SK-N-SH treated with all-trans-retinoic acid at 6 μM for 48 hours (cell line): ENCODE data around the gene OR6X1.

ENCODE experiments used
- ARNTL ChIP-seq: fragments of 450-650 bp; formaldehyde crosslinking; IDR thresholded peaks from 2 replicates; pipeline ENCODE4 v1.5.0; 2020; ENCODE audit warnings: low read depth, mild to moderate bottlenecking, moderate library complexity, borderline replicate concordance
- BACH2 ChIP-seq: fragments of 250-450 bp; sonication (Bioruptor Pico); IDR thresholded peaks from 2 replicates; pipeline ENCODE4 v1.9.0; 2021; ENCODE audit warnings: mild to moderate bottlenecking, borderline replicate concordance
- CREB5 ChIP-seq: fragments of 250-450 bp; sonication (Bioruptor Pico); IDR thresholded peaks from 2 replicates; pipeline ENCODE4 v1.5.1; 2020; ENCODE audit warnings: low read depth, mild to moderate bottlenecking, moderate library complexity
- CSDC2 ChIP-seq: fragments of 250-450 bp; sonication (Bioruptor Pico); IDR thresholded peaks from 2 replicates; pipeline ENCODE4 v1.5.0; 2020; ENCODE audit warnings: mild to moderate bottlenecking, moderate library complexity
- CSRNP3 ChIP-seq: fragments of 250-450 bp; sonication (Bioruptor Pico); IDR thresholded peaks from 2 replicates; pipeline ENCODE4 v1.5.1; 2021; ENCODE audit warnings: mild to moderate bottlenecking, moderate library complexity
- ESRRG ChIP-seq: fragments of 250-450 bp; sonication (Bioruptor Pico); IDR thresholded peaks from 2 replicates; pipeline ENCODE4 v1.6.1; 2021; ENCODE audit warnings: mild to moderate bottlenecking
- GLIS3 ChIP-seq: fragments of 250-450 bp; sonication (Bioruptor Pico); IDR thresholded peaks from 2 replicates; pipeline ENCODE4 v1.5.0; 2020; ENCODE audit warnings: mild to moderate bottlenecking, moderate library complexity
- OSR1 ChIP-seq: fragments of 250-450 bp; sonication (Bioruptor Pico); IDR thresholded peaks from 2 replicates; pipeline ENCODE4 v1.8.0; 2022; ENCODE audit warnings: moderate library complexity, mild to moderate bottlenecking, inconsistent platforms
- PPARA ChIP-seq: fragments of 250-450 bp; sonication (Bioruptor Pico); IDR thresholded peaks from 2 replicates; pipeline ENCODE4 v1.5.0; 2020; ENCODE audit warnings: mild to moderate bottlenecking, borderline replicate concordance
- RARB ChIP-seq: fragments of 250-450 bp; sonication (Bioruptor Pico); IDR thresholded peaks from 2 replicates; pipeline ENCODE4 v1.8.0; 2021; ENCODE audit warnings: mild to moderate bottlenecking, moderate library complexity
- TSHZ2 ChIP-seq: fragments of 250-450 bp; sonication (Bioruptor Pico); IDR thresholded peaks from 2 replicates; pipeline ENCODE4 v1.5.0; 2020; ENCODE audit warnings: mild to moderate bottlenecking, moderate library complexity
- ZFP3 ChIP-seq: fragments of 250-450 bp; sonication (Bioruptor Pico); IDR thresholded peaks from 2 replicates; pipeline ENCODE4 v1.5.0; 2020; ENCODE audit warnings: mild to moderate bottlenecking, moderate library complexity

GRCh38 chr11:123799438-123799837 is 45.1 kb upstream of the OR6X1 start:
- TF ChIP-seq GLIS3 (CRISPR knock-in tag): no peak
- no peak for TF ChIP-seq ZFP3 (CRISPR knock-in tag)
- TF ChIP-seq ESRRG (CRISPR knock-in tag): no peak
- TF ChIP-seq CSDC2 (CRISPR knock-in tag): no peak
- TF ChIP-seq RARB (CRISPR knock-in tag): no peak
- no peak for TF ChIP-seq ARNTL (CRISPR knock-in tag)
- TF ChIP-seq CSRNP3: no peak
- no peak for TF ChIP-seq OSR1
- TF ChIP-seq CREB5 (CRISPR knock-in tag): no peak
- TF ChIP-seq PPARA (CRISPR knock-in tag): no peak
- TF ChIP-seq BACH2 (CRISPR knock-in tag): no peak
- no peak for TF ChIP-seq TSHZ2 (CRISPR knock-in tag)
